ENCODE results near the gene ITGA1. TPM values are rescaled to one million over a fixed set of nuclear protein-coding genes. Genes with fewer than 3 reads are reported as not detected.
"Not testable (repeated sequence)": the region's sequence is repeated elsewhere in the genome, so short reads cannot be mapped to it uniquely, and the experiment has no call there.

ITGA1 gene
- total RNA-seq, 1 donor from 2014 or later = 62.3 TPM

DNA sequence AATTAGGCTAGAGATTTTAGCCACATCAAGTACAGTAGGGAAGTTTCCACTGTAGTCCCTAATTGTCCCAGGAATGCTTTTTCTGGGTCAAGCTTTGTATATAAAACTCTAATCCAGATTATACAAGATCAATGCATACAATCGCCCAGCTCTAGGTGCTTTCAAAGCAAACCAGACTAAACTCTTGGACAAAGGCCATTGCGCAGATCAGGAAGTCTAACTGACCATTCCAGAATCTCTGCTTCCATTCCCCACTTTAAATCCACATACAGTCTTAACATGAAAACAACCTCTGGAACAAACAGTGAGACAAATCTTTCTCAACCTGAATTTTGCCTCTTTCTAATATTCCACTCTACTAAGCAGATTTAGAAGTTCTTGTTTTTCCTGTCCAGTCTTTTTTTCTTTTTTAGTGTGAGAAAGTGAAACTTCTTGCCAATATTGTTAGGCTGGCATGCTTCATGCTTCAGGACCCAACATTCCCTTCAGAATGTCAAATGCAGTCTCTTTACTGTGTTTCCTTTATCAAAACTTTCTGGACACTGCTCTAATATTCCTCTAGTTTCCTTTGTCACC lies 76.1 kb downstream of the ITGA1 start:
- DNase-seq (ENCODE audit: low spot score) = no peak

- no peak for DNase-seq (ENCODE audit: low spot score)
These were observed 76.7 kb downstream of the ITGA1 start for GRCh38 chr5:52864371-52864770.

DNA sequence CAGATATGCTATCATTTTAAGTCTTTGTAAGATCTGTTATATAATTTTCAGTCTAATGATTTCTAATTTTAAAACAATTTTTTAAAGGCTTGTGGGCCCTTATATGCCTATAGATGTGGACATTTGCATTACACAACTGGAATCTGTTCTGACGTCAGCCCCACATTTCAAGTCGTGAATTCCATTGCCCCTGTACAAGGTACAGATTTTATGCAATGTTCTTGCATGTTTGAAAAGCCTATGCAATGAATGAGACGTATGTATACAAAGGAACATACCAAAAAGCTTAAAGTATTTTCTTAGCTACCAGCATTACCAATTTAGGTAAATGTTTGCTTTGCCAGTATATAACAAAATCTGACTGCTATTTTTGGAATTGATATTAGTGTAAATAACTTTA lies 77.2 kb downstream of the ITGA1 start:
- no peak for DNase-seq (ENCODE audit: low spot score)

- not testable (repeated sequence) for DNase-seq (ENCODE audit: low spot score)
These were observed 78.3 kb downstream of the ITGA1 start for GRCh38 chr5:52865991-52866390.

DNA sequence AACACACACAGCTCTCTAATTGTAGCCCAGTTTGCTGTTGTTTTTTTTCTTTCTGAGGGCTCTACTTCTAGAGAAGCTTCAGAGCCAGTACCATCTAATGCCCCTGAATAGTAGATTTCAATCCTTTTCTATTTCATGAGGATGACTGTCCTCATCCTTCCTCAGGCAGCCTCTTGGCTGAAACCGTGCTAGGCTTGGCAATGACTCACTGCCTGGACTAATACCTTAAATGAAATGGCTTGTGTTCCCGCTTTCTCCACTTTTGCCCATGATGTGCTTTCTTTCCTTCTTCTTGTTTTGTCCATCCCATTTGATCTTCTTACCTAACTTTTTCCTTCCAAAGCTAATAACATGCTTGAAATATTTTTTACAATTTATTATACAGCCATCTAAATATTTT lies 80.1 kb downstream of the ITGA1 start:
- no peak for DNase-seq (ENCODE audit: low spot score)

GRCh38 chr5:52868417-52868816 lies 80.7 kb downstream of the ITGA1 start:
- no peak for DNase-seq (ENCODE audit: low spot score)

DNA sequence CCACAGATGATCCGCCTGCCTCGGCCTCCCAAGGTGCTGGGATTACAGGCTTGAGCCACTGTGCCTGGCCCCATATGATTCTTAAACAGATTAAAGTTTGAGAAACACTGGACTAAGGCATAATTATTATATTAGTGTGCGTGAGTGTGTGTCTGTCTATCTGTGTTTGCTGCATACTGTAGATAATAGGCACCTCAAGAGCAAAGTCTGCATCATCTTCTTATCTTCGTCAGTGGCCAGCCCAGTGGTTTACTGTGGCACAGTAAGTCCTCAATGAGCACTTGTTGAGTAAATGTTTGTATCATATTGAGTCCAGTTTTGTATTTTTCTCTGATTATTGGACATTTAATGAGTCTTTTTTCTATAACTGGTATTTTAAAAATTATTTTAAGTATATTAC lies 81.7 kb downstream of the ITGA1 start:
- no peak for DNase-seq (ENCODE audit: low spot score)

GRCh38 chr5:52870448-52870847 lies 82.7 kb downstream of the ITGA1 start:
- no peak for DNase-seq (ENCODE audit: low spot score)

DNA sequence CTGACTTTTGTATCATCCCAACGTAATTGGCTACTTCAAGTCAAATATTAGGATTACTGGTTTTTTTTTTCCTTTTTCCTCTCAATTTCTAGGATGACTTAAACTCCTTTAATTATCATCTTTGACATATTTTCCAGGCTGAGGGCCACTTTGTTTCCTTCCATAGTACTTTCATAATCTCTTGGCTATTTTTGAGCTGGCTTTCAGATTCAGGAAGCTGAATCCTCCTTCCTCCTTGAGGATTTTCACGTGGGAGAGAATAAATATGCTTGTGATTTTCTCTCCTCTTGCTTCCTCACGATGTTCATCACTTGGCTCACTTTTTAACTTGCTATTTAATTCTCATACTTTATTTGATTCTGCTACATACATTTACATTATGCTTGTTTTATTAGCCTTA lies 88.1 kb downstream of the ITGA1 start:
- no peak for DNase-seq (ENCODE audit: low spot score)

- no peak for DNase-seq (ENCODE audit: low spot score)
These were observed 88.7 kb downstream of the ITGA1 start for GRCh38 chr5:52876456-52876855.

- no peak for DNase-seq (ENCODE audit: low spot score)
These were observed 90.9 kb downstream of the ITGA1 start for GRCh38 chr5:52878656-52879055.

DNA sequence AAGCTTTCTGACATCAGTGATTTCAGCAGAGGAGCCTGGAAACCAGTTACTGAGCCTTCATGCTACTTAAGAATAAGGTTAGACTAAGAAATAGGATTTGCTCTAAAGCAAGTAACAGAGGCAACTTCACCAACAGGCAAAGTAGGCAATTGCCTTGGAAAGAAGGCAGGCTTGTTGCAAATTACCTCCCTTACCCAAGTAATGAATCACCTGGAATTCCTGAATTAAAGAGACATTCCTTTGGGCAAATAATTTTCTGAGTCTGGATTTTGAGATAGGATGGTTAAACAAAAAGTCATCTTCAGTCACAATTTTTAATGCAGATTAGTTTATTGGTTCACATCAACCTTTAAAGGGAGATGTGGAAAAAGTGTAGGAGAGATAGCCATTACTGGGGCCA lies 92.8 kb downstream of the ITGA1 start:
- no peak for DNase-seq (ENCODE audit: low spot score)

DNA sequence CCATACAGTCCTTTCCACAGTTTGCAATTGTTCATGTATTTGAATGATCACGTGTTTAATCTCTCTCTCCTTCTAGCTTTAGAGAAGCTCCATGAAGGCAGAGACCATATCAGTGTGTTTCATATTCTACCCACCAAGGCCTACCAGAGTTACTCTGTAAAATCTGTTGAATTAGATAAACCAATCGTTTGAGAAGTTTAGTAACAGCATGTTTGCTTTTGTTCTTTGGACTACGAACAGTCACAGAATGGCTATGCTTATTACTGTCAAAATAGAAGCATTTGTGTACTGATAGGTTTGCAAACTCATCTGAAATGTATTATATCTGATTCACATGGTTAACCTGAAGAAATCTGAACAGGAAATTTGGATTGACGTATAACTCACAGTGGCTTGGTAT lies 93.8 kb downstream of the ITGA1 start:
- DNase-seq (ENCODE audit: low spot score) = no peak

DNA sequence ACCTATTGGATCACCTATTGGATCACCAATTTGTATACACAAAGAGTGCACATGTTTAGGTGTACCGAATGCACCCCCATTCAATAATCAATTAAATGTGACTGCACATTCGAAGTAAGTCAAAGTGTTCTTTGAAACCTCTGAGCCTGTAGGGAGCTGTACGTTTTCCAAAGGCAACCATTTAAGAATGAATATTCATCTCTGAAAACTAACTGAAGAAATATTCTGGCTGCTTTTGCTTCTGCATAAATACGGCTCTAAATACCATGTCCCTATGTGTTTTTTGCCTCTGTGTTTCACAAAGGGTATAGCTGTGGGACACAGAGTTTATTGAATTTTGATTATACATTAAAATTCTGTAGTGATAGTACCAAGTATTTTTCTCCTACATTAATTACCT lies 95.4 kb downstream of the ITGA1 start:
- no peak for DNase-seq (ENCODE audit: low spot score)

GRCh38 chr5:52884453-52884852 lies 96.7 kb downstream of the ITGA1 start:
- no peak for DNase-seq (ENCODE audit: low spot score)

DNA sequence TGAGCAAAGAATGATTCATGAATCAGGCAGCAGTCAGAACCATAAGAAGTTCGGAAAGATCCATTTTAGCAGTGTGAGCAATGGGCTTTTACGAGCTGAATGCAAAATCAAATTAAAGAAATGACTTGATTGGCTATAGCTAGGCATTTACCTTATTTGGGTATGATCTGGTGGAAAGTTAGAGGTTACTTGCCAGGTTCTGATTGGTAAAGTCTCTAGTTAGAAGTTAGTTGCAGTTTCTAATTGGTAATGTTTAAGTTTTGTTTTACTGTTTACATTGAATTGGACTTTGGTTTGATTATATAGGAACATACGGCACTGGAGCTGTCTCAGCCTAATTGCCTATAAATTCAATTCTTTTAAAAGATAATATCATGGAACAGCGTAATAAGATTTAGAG lies 97.9 kb downstream of the ITGA1 start:
- DNase-seq (ENCODE audit: low spot score) = no peak

DNA sequence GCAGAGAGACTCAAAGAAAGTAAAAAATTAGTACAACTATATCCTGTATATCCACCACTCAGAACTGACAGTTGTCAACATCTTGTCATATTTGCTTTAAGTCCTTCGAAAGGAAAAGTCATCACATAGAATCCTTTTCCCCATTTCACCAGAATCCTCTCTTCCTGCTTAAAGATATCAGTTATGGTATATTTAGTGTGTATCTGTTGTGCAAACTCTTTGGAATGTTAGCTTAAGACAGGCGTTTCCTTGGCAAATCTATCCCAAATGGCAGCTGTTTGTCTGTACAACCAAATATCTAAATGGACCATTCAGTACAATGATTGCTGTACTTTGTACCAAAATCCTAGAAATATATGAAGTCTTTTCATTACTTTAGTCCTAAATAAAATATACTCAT lies 98.5 kb downstream of the ITGA1 start:
- DNase-seq (ENCODE audit: low spot score) = no peak

DNA sequence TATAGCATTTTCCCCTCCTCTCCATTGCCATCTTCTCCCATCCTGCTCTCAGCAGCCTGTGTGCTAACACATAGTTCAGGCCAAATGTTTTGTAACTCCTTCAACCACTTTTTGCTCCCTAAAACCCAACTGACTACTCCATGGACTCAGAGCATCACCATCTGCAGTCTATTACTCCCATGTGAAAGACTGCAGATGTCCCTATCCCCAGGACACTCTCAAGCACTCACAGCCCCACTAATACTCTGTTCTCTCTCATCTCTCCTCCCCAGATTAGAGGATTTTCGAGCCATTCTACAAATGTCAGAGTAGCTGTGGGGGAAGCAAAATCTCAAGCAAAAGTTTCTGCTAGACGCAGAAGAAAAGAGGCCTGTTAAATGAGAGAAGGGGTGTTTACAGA lies 99.3 kb downstream of the ITGA1 start:
- no peak for DNase-seq (ENCODE audit: low spot score)

DNA sequence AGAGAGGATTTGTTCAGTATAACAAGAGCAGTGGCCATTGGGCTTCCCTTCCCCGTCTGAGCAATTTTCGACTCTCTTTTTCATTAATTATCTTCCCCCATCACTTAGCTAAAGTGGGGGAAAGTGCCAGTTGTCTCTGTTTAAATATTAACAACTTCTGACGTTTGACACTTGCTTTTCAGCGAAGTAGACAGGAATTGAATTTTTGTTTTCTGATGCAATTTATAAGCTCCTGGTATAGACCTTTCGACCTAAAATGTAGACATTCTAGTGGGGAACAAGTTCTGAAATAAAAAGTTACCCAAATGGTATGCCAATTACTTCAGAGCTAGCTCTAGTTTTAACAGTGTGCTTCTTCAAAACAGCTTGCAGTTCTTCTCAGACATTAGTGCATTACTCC lies 100.6 kb downstream of the ITGA1 start:
- no peak for DNase-seq (ENCODE audit: low spot score)

DNA sequence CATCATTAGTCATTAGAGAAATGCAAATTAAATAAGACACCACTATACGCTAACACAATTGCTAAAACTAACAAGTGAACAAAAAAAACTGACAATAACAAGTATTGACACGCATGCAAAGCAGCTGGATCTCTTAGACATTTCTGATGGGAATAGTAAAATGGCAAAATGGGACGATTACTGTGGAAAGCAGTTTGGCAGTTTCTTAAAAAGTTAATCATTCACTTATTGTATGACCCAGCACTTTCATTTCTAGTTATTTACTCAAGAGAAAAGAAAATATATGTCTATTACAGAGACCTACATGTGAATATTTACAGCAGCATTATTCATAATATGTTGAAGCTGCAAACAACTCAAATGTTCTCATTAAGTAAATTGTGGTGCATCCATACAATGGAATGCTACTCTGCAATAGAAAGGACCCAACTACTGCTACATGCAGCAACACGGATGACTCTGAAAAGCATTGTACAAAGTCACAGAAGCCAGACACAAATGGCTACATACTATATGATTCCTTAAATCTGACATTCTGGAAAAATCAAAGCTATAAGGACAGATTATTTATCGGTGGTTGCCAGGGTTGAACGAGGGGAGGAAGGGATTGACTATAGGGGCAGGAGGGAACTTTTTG lies 104.6 kb downstream of the ITGA1 start:
- no peak for DNase-seq (ENCODE audit: low spot score)

- no peak for DNase-seq (ENCODE audit: low spot score)
These were observed 105.4 kb downstream of the ITGA1 start for GRCh38 chr5:52893105-52893504.

- no peak for DNase-seq (ENCODE audit: low spot score)
These were observed 106.1 kb downstream of the ITGA1 start for GRCh38 chr5:52893863-52894262.

DNA sequence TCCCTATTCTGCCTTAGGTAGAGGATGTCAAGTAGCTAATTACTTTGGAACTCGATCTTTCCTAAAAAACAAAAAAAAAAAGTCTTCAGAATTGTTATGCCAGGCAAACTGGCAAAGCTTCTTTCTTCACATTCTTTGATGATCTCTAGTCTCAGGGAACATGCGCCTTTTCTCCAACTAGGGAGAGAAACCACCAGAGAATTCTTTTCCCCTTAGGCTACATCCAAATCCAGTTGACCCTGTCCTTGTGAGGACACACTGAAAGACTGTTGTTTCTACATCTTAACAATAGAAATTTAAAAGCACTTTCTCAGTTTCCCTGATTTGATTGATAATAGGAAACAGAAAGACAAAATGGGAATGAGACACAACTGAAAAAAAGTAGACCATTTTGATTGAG lies 106.7 kb downstream of the ITGA1 start:
- no peak for DNase-seq (ENCODE audit: low spot score)

GRCh38 chr5:52895075-52895474 lies 107.4 kb downstream of the ITGA1 start:
- no peak for DNase-seq (ENCODE audit: low spot score)
